ENCODE data around the gene WASF2. TPM values are rescaled to one million over a fixed set of nuclear protein-coding genes. Genes with fewer than 3 reads are reported as not detected.

WASF2 gene
- total RNA-seq, 1 experiment from 2014 or later, result 7.9 TPM

- DNase-seq (ENCODE audit: low spot score), result no peak
Observed at GRCh38 chr1:27359822-27360158, 130.2 kb downstream of the WASF2 start.

GRCh38 chr1:27358928-27359313, 131.0 kb downstream of the WASF2 start:
- DNase-seq (ENCODE audit: low spot score), result no peak

DNA sequence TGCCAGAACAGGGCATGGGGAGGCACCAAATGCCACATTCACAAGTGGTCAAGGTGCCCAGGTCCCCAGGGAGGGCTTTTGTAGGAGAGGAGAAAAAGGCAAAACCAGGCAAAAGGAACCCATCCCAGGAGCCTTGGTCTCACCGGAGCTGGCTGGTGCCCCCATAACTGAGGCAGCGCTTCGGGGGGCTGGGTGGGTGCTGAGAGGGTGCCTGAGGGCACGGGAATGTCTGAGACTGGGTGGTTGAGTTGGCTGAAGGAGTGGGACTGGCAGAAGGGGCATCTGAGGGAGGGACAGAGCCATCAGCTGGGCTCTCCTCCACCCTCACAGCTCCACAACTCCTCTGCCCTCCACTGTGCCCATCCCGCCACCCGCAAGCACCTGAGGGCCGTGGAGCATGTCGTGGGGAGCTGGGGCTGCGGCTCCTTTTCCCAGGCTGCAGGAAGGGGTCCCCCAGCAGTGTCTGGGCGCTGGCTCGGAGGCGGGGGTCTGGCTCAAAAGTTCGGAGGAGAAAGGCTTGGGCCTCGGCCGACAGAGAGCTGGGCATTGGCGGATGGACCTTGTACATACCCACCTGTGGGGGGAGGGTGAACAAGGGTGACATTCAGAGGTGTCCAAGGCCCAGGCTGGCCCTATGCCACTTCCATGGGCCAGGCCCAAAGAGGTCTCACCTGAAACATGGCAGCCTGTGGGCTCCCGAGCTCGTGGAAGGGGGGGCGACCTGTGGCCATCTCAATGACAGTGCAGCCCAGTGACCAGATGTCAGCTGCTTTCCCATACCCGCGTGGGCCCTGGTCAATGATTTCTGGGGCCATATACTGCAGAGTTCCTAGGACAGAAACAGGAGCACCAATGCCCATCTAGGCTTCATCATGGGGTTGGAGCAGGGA, 131.7 kb downstream of the WASF2 start:
- DNase-seq (ENCODE audit: low spot score), result no peak

DNA sequence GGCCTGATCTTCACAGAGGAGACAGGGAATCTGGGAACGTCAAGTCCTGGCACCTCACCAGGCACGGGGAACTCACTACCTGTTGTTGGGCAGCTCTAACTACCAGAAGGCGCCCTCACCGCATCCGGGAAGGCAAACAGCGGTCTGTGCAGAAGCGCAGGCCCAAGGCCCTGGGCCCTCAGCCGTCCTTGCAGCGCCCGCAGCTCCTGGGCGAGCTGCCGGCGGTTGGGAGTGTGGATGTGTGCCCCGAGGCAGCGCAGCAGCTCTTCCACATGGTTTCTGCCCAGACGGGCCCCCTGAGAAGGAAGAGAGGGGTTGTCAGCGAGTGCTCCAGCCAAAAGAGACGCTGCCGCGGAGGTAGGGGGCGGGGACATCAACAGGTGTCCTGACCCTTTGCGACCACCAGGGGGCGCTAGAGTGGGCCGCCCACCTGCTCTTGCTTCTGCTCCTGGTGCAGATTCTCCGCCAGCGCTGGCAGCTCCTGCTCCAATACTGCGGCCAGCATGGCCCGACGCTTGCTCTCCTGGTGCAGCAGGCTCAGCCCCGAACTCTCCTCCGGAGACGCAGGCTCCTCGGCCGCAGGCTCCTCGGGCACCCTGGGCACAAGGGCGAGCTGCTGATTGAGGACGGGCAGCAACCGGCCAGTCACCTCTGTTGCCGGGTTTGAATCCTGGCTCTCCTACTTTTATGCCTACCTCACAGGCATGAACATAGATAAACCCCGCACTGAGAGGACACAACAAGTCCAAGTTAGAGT, 132.5 kb downstream of the WASF2 start:
- DNase-seq (ENCODE audit: low spot score), result no peak

DNA sequence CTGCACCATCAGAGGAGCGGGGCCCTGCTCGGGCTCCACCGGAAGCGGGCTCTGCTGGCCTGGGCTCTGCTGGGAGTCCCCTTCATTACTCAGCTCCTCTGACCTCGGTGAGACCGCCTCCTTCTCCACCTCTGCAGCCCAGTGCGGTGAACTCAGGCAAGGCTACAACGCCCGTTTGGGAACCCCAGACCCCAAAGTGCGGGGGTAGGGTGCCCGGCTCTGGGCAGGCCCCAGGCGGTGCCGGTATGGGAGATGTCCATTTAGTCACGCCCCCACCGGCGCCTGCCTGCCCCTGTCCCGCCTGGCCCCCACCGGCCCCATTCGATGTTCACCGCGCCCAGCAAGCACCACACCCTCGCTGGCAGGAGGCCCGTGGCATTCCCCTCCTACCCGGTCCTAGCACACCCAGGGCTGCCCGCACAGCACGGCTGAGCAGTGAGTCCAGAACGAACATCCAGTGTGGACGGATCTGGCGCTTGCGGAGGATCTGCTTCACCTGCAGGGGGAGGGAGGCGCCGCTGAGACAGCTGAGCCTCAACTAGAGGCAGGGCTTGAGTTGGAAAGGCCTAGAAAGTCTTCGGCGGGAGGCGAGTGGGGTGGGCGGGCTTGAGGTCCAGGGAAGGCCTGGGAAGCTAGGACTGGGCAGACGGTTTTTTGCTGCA, 133.2 kb downstream of the WASF2 start:
- no peak for DNase-seq (ENCODE audit: low spot score)

DNA sequence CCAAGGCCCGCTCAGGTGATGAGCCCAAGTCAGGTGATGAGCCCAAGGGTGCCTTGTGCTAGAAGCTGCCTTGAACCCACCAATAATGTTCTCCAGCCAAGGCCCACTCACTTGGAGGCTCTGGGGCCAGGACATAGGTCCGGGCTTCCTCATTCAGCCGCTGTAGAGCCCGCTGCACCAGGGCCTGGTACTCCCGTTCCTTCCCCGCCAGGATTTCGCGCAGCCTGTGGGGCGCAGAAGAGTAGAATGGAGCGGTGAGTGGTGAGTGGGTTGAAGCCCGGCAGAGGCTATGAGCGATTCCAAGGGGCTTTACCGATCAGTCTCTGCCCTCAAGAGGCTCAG, 133.7 kb downstream of the WASF2 start:
- no peak for DNase-seq (ENCODE audit: low spot score)

DNA sequence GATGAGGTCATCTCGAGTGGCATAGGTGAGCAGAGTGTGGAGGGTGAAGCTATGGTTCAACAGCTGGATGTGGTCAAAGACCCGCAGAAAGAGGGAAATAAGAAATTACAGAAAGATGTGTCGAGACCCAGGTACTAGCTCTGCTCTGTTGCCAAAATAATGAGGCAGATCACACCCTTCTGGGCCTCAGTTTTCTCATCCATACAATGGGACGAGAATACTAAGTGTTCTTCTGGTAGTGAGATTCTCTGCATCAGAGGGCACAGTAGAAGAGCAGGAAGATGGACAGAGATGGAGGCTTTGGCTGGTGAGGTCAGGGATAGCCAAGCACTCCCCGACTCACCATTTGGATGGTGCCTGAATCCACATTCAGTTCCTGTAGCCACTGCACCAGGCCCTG, 134.3 kb downstream of the WASF2 start:
- DNase-seq (ENCODE audit: low spot score), result no peak

Other genes starting within 250 kb of the WASF2 start
- gene TMEM222, start 168.0 kb downstream of the WASF2 start, total RNA-seq (2014; rRNA removed; shearing (Covaris generic)), result 30.7 and 33.4 TPM in 2 replicates
- 0.99 and 1.0 TPM in 2 replicates for gene SYTL1, start 148.1 kb downstream of the WASF2 start, total RNA-seq (2014; rRNA removed; shearing (Covaris generic))
- gene MAP3K6, start 123.2 kb downstream of the WASF2 start, total RNA-seq (2014; rRNA removed; shearing (Covaris generic)), result 4.2 and 6.7 TPM in 2 replicates
- gene FCN3, start 115.3 kb downstream of the WASF2 start, total RNA-seq (2014; rRNA removed; shearing (Covaris generic)), result not detected in 2 replicates
- not detected in 2 replicates for gene CD164L2, start 106.8 kb downstream of the WASF2 start, total RNA-seq (2014; rRNA removed; shearing (Covaris generic))
- 0.23 and 1.1 TPM in 2 replicates for gene GPR3, start 97.5 kb downstream of the WASF2 start, total RNA-seq (2014; rRNA removed; shearing (Covaris generic))
- 2.0 and 3.6 TPM in 2 replicates for gene AHDC1, start 114.0 kb upstream of the WASF2 start, total RNA-seq (2014; rRNA removed; shearing (Covaris generic))
- not detected in 2 replicates for gene FGR, start 145.0 kb upstream of the WASF2 start, total RNA-seq (2014; rRNA removed; shearing (Covaris generic))
- gene IFI6, start 182.0 kb upstream of the WASF2 start, total RNA-seq (2014; rRNA removed; shearing (Covaris generic)), result 257 and 342 TPM in 2 replicates
- 10.8 and 12.6 TPM in 2 replicates for gene FAM76A, start 235.8 kb upstream of the WASF2 start, total RNA-seq (2014; rRNA removed; shearing (Covaris generic))